Measurements from ENCODE around the gene XRCC5.

The XRCC5 gene

GRCh38 chr2:216156822-216157221 lies 47.7 kb downstream of the XRCC5 start:
- ATAC-seq (no peak), DNase-seq (no peak)

- DNase-seq, result no peak
- ATAC-seq, result no peak
Observed at GRCh38 chr2:216159144-216159543, 50.0 kb downstream of the XRCC5 start.

- no peak for DNase-seq
- no peak for ATAC-seq
Observed at GRCh38 chr2:216159646-216160045, 50.5 kb downstream of the XRCC5 start.

GRCh38 chr2:216160786-216161185 lies 51.6 kb downstream of the XRCC5 start:
- ATAC-seq, result no peak

GRCh38 chr2:216161967-216162366 lies 52.8 kb downstream of the XRCC5 start:
- ATAC-seq, result no peak
- no peak for DNase-seq

More at GRCh38 chr2:216160786-216161185, 51.6 kb downstream of the XRCC5 start:
- no peak for DNase-seq

- ATAC-seq, result no peak
- DNase-seq, result no peak
Observed at GRCh38 chr2:216163518-216163917, 54.4 kb downstream of the XRCC5 start.

- no peak for ATAC-seq
- no peak for DNase-seq
Observed at GRCh38 chr2:216164087-216164486, 54.9 kb downstream of the XRCC5 start.

GRCh38 chr2:216164576-216164975 lies 55.4 kb downstream of the XRCC5 start:
- no peak for ATAC-seq

GRCh38 chr2:216165711-216166110 lies 56.6 kb downstream of the XRCC5 start:
- no peak for DNase-seq
- ATAC-seq, result no peak

More at GRCh38 chr2:216164576-216164975, 55.4 kb downstream of the XRCC5 start:
- DNase-seq, result no peak

- DNase-seq (no peak), ATAC-seq (no peak)
Observed at GRCh38 chr2:216169087-216169486, 59.9 kb downstream of the XRCC5 start.

GRCh38 chr2:216170076-216170763 lies 61.1 kb downstream of the XRCC5 start:
- ATAC-seq (peak; percentile 55), DNase-seq (no peak)

GRCh38 chr2:216171011-216171410 lies 61.9 kb downstream of the XRCC5 start:
- DNase-seq, result no peak
- no peak for ATAC-seq

- ATAC-seq, result no peak
- DNase-seq, result no peak
Observed at GRCh38 chr2:216172493-216172892, 63.3 kb downstream of the XRCC5 start.

GRCh38 chr2:216179015-216179414 lies 69.9 kb downstream of the XRCC5 start:
- DNase-seq, result no peak
- no peak for ATAC-seq

- no peak for ATAC-seq
- no peak for DNase-seq
Observed at GRCh38 chr2:216181351-216181750, 72.2 kb downstream of the XRCC5 start.

GRCh38 chr2:216181953-216182461 lies 72.9 kb downstream of the XRCC5 start:
- DNase-seq (no peak), ATAC-seq (peak; percentile 32)

GRCh38 chr2:216183462-216183861 lies 74.3 kb downstream of the XRCC5 start:
- ATAC-seq (no peak), DNase-seq (no peak)

GRCh38 chr2:216188559-216188850 lies 79.4 kb downstream of the XRCC5 start:
- DNase-seq (no peak), ATAC-seq (no peak)

GRCh38 chr2:216188956-216189355 lies 79.8 kb downstream of the XRCC5 start:
- no peak for ATAC-seq
- no peak for DNase-seq

- ATAC-seq (no peak), DNase-seq (no peak)
Observed at GRCh38 chr2:216189410-216189809, 80.3 kb downstream of the XRCC5 start.

GRCh38 chr2:216192181-216192580 lies 83.0 kb downstream of the XRCC5 start:
- ATAC-seq (no peak), DNase-seq (no peak)

- no peak for ATAC-seq
Observed at GRCh38 chr2:216192931-216193330, 83.8 kb downstream of the XRCC5 start.

GRCh38 chr2:216194013-216194412 lies 84.9 kb downstream of the XRCC5 start:
- peak; percentile 31 for ATAC-seq

More at GRCh38 chr2:216192931-216193330, 83.8 kb downstream of the XRCC5 start:
- DNase-seq, result no peak

GRCh38 chr2:216194561-216194960 lies 85.4 kb downstream of the XRCC5 start:
- DNase-seq, result no peak
- ATAC-seq, result no peak

More at GRCh38 chr2:216194013-216194412, 84.9 kb downstream of the XRCC5 start:
- DNase-seq, result no peak
